K562 (cell line): Measurements from ENCODE around the gene MCU.

Experiments
- NRF1 ChIP-seq, 2 experiments: fragments of 450-650 bp; IDR thresholded peaks in 1 of 2; conservative IDR thresholded peaks in 1 of 2; 2 replicates each; pipeline ENCODE4 v1.6.1; 2014; ENCODE audit warnings: mild to moderate bottlenecking in 2 of 2
- SIN3A ChIP-seq, 2 experiments: fragments of 150-350 bp in 1 of 2; IDR thresholded peaks; 2 replicates each; pipeline ENCODE4 v1.6.1; 2011 to 2016; ENCODE audit warnings: borderline replicate concordance in 2 of 2, low read depth in 2 of 2, low read length in 2 of 2, mild to moderate bottlenecking in 2 of 2, moderate library complexity in 2 of 2; ENCODE audit not compliant: control insufficient read depth in 1 of 2
- TAF1 ChIP-seq: IDR thresholded peaks from 2 replicates; pipeline ENCODE4 v1.6.1; 2011; ENCODE audit warnings: mild to moderate bottlenecking, low read length, moderate library complexity; ENCODE audit not compliant: insufficient read depth, control insufficient read depth, severe bottlenecking; ENCODE audit errors: extremely low read depth
- TF ChIP-seq, protein P1 (sequence below): sonication (generic); formaldehyde crosslinking; IDR thresholded peaks from 2 replicates; pipeline ENCODE4 v1.8.0; 2023; ENCODE audit warnings: missing genetic modification reagents, mild to moderate bottlenecking, borderline replicate concordance
- TF ChIP-seq, protein P2 (sequence below): fragments of 250-450 bp; sonication (Bioruptor Pico); IDR thresholded peaks from 2 replicates; pipeline ENCODE4 v1.5.0; 2020; ENCODE audit warnings: mild to moderate bottlenecking, borderline replicate concordance
- TF ChIP-seq, protein P3 (sequence below), 2 experiments: fragments of 450-650 bp in 1 of 2; sonication (generic) in 1 of 2; formaldehyde crosslinking in 1 of 2; IDR thresholded peaks in 1 of 2; conservative IDR thresholded peaks in 1 of 2; 2 replicates each; pipeline versions ENCODE4 v1.6.1 to v1.8.1; 2016 to 2023; ENCODE audit warnings: mild to moderate bottlenecking in 2 of 2, moderate library complexity in 2 of 2, inconsistent platforms in 1 of 2, missing genetic modification reagents in 1 of 2
- TF ChIP-seq, protein P4 (sequence below): fragments of 450-650 bp; formaldehyde crosslinking; IDR thresholded peaks from 2 replicates; pipeline ENCODE4 v1.4.0; 2020; ENCODE audit warnings: mild to moderate bottlenecking, moderate library complexity
- TF ChIP-seq, protein P5 (sequence below), 3 experiments: fragments of 200-800 bp in 1 of 3; fragments of 250-450 bp in 1 of 3; fragments of 450-650 bp in 1 of 3; sonication (Bioruptor Pico) in 1 of 3; sonication (Bioruptor generic) in 1 of 3; formaldehyde crosslinking in 1 of 3; IDR thresholded peaks; 2 replicates each; pipeline versions ENCODE4 v1.6.1 to v1.8.0; 2016 to 2022; ENCODE audit warnings: mild to moderate bottlenecking in 2 of 3, missing genetic modification characterization in 2 of 3, missing compliant biosample characterization in 1 of 3, moderate library complexity in 1 of 3

DNA sequence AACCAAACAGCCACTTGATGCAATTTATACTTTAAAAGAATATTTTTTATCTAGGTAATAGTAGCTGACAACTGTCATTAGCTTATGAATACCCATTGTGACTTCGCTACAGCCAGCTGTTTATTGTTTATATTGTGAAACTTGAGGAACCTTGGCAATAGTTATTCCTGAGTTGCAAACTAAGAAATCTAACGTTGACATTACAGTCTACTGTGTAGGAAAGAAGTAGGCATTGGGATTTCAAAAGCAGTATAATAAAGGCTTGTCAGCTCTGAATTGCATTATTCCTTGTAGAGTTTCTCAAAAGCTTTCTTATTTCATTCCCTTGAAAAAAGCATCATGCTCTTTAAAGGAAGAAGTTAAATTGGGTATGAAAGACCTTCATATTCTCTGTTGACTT lies 158.9 kb downstream of the MCU start:
- TF ChIP-seq NRF1 (conservative IDR thresholded peaks at IDR 0.05 in 1 of 2, IDR thresholded peaks at IDR 0.05 in 1 of 2) (no peak), SIN3A (IDR thresholded peaks at IDR 0.05; ENCODE audit: borderline replicate concordance in 2 of 2, control insufficient read depth in 1 of 2, low read depth in 2 of 2, low read length in 2 of 2) (no peak), TAF1 (no peak)
- TF ChIP-seq, protein P1, sequence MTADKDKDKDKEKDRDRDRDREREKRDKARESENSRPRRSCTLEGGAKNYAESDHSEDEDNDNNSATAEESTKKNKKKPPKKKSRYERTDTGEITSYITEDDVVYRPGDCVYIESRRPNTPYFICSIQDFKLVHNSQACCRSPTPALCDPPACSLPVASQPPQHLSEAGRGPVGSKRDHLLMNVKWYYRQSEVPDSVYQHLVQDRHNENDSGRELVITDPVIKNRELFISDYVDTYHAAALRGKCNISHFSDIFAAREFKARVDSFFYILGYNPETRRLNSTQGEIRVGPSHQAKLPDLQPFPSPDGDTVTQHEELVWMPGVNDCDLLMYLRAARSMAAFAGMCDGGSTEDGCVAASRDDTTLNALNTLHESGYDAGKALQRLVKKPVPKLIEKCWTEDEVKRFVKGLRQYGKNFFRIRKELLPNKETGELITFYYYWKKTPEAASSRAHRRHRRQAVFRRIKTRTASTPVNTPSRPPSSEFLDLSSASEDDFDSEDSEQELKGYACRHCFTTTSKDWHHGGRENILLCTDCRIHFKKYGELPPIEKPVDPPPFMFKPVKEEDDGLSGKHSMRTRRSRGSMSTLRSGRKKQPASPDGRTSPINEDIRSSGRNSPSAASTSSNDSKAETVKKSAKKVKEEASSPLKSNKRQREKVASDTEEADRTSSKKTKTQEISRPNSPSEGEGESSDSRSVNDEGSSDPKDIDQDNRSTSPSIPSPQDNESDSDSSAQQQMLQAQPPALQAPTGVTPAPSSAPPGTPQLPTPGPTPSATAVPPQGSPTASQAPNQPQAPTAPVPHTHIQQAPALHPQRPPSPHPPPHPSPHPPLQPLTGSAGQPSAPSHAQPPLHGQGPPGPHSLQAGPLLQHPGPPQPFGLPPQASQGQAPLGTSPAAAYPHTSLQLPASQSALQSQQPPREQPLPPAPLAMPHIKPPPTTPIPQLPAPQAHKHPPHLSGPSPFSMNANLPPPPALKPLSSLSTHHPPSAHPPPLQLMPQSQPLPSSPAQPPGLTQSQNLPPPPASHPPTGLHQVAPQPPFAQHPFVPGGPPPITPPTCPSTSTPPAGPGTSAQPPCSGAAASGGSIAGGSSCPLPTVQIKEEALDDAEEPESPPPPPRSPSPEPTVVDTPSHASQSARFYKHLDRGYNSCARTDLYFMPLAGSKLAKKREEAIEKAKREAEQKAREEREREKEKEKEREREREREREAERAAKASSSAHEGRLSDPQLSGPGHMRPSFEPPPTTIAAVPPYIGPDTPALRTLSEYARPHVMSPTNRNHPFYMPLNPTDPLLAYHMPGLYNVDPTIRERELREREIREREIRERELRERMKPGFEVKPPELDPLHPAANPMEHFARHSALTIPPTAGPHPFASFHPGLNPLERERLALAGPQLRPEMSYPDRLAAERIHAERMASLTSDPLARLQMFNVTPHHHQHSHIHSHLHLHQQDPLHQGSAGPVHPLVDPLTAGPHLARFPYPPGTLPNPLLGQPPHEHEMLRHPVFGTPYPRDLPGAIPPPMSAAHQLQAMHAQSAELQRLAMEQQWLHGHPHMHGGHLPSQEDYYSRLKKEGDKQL = no peak
- TF ChIP-seq, protein P2, sequence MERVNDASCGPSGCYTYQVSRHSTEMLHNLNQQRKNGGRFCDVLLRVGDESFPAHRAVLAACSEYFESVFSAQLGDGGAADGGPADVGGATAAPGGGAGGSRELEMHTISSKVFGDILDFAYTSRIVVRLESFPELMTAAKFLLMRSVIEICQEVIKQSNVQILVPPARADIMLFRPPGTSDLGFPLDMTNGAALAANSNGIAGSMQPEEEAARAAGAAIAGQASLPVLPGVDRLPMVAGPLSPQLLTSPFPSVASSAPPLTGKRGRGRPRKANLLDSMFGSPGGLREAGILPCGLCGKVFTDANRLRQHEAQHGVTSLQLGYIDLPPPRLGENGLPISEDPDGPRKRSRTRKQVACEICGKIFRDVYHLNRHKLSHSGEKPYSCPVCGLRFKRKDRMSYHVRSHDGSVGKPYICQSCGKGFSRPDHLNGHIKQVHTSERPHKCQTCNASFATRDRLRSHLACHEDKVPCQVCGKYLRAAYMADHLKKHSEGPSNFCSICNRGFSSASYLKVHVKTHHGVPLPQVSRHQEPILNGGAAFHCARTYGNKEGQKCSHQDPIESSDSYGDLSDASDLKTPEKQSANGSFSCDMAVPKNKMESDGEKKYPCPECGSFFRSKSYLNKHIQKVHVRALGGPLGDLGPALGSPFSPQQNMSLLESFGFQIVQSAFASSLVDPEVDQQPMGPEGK (CRISPR knock-in tag) = no peak
- TF ChIP-seq, protein P3, sequence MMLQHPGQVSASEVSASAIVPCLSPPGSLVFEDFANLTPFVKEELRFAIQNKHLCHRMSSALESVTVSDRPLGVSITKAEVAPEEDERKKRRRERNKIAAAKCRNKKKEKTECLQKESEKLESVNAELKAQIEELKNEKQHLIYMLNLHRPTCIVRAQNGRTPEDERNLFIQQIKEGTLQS (IDR thresholded peaks at IDR 0.05) = no peak
- TF ChIP-seq, protein P3 (CRISPR knock-in tag; conservative IDR thresholded peaks at IDR 0.05) = no peak
- TF ChIP-seq, protein P4, sequence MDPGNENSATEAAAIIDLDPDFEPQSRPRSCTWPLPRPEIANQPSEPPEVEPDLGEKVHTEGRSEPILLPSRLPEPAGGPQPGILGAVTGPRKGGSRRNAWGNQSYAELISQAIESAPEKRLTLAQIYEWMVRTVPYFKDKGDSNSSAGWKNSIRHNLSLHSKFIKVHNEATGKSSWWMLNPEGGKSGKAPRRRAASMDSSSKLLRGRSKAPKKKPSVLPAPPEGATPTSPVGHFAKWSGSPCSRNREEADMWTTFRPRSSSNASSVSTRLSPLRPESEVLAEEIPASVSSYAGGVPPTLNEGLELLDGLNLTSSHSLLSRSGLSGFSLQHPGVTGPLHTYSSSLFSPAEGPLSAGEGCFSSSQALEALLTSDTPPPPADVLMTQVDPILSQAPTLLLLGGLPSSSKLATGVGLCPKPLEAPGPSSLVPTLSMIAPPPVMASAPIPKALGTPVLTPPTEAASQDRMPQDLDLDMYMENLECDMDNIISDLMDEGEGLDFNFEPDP (CRISPR knock-in tag) = no peak
- TF ChIP-seq, protein P5, sequence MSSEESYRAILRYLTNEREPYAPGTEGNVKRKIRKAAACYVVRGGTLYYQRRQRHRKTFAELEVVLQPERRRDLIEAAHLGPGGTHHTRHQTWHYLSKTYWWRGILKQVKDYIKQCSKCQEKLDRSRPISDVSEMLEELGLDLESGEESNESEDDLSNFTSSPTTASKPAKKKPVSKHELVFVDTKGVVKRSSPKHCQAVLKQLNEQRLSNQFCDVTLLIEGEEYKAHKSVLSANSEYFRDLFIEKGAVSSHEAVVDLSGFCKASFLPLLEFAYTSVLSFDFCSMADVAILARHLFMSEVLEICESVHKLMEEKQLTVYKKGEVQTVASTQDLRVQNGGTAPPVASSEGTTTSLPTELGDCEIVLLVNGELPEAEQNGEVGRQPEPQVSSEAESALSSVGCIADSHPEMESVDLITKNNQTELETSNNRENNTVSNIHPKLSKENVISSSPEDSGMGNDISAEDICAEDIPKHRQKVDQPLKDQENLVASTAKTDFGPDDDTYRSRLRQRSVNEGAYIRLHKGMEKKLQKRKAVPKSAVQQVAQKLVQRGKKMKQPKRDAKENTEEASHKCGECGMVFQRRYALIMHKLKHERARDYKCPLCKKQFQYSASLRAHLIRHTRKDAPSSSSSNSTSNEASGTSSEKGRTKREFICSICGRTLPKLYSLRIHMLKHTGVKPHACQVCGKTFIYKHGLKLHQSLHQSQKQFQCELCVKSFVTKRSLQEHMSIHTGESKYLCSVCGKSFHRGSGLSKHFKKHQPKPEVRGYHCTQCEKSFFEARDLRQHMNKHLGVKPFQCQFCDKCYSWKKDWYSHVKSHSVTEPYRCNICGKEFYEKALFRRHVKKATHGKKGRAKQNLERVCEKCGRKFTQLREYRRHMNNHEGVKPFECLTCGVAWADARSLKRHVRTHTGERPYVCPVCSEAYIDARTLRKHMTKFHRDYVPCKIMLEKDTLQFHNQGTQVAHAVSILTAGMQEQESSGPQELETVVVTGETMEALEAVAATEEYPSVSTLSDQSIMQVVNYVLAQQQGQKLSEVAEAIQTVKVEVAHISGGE (CRISPR knock-in tag; IDR thresholded peaks at IDR 0.05) = no peak
